ENCODE measurements around the gene ZBTB17.
"Not testable (repeated sequence)": the region's sequence is repeated elsewhere in the genome, so short reads cannot be mapped to it uniquely, and the experiment has no call there.

Gene ZBTB17

GRCh38 chr1:15975805-15976680 lies at the start of gene ZBTB17:
ZBTB17 (minus strand) TSS chr1:15976101; CDS start chr1:15948495, 27,606 bp downstream.
- H3K9ac ChIP-seq (ENCODE audit: low read depth, low read length), result peak within 1 kb of the TSS; percentile 66
- no peaks in the 10 kb centered on the region for H3K9me3 ChIP-seq (ENCODE audit: control insufficient read depth, insufficient read depth, low read length)
- H3K4me1 ChIP-seq (ENCODE audit: insufficient read depth, low read length), result 0 out of 2 replicates have a peak, but pooled peaks cover 4% of the 10 kb centered on the region
- H3K36me3 ChIP-seq (ENCODE audit: insufficient read depth, low read length), result no peaks in the 10 kb centered on the region

GRCh38 chr1:16023050-16023653 lies 47.3 kb upstream of the ZBTB17 start:
- no peak overlapping the region for H3K9ac ChIP-seq (ENCODE audit: low read depth, low read length)
- peaks cover 18% of the 10 kb centered on the region; the same call in 1 of the 2 replicates for H3K4me1 ChIP-seq (ENCODE audit: insufficient read depth, low read length)
- H3K9me3 ChIP-seq (ENCODE audit: control insufficient read depth, insufficient read depth, low read length), result no peaks in the 10 kb centered on the region
- no peaks in the 10 kb centered on the region for H3K36me3 ChIP-seq (ENCODE audit: insufficient read depth, low read length)

- no peaks in the 10 kb centered on the region for H3K9me3 ChIP-seq (ENCODE audit: control insufficient read depth, insufficient read depth, low read length)
- H3K4me1 ChIP-seq (ENCODE audit: insufficient read depth, low read length), result peaks cover 25% of the 10 kb centered on the region; the same call in 1 of the 2 replicates
- H3K36me3 ChIP-seq (ENCODE audit: insufficient read depth, low read length), result no peaks in the 10 kb centered on the region
- H3K9ac ChIP-seq (ENCODE audit: low read depth, low read length), result no peak overlapping the region
Observed at GRCh38 chr1:16022393-16022792, 46.5 kb upstream of the ZBTB17 start.

GRCh38 chr1:16021681-16022080 lies 45.8 kb upstream of the ZBTB17 start, which contains the start of gene CLCNKA:
CLCNKA (plus strand) TSS chr1:16022036; CDS start chr1:16022620, 584 bp downstream.
- Histone ChIP-seq H3K9me3 (ENCODE audit: control insufficient read depth, insufficient read depth, low read length) (no peaks in the 10 kb centered on the region), H3K36me3 (ENCODE audit: insufficient read depth, low read length) (no peaks in the 10 kb centered on the region), H3K4me1 (ENCODE audit: insufficient read depth, low read length) (peaks cover 27% of the 10 kb centered on the region; the same call in 1 of the 2 replicates), H3K9ac (ENCODE audit: low read depth, low read length) (no peak within 1 kb of the TSS)

GRCh38 chr1:16020878-16021277 lies 45.0 kb upstream of the ZBTB17 start:
- H3K4me1 ChIP-seq (ENCODE audit: insufficient read depth, low read length), result peaks cover 27% of the 10 kb centered on the region; the same call in 1 of the 2 replicates
- H3K9me3 ChIP-seq (ENCODE audit: control insufficient read depth, insufficient read depth, low read length); H3K36me3 ChIP-seq (ENCODE audit: insufficient read depth, low read length); H3K9ac ChIP-seq (ENCODE audit: low read depth, low read length): not testable (repeated sequence)

GRCh38 chr1:16020325-16020724 lies 44.4 kb upstream of the ZBTB17 start:
- H3K36me3 ChIP-seq (ENCODE audit: insufficient read depth, low read length), result no peaks in the 10 kb centered on the region
- H3K9ac ChIP-seq (ENCODE audit: low read depth, low read length), result no peak overlapping the region
- H3K4me1 ChIP-seq (ENCODE audit: insufficient read depth, low read length), result peaks cover 27% of the 10 kb centered on the region; the same call in 1 of the 2 replicates
- no peaks in the 10 kb centered on the region for H3K9me3 ChIP-seq (ENCODE audit: control insufficient read depth, insufficient read depth, low read length)

- peaks cover 27% of the 10 kb centered on the region; the same call in 1 of the 2 replicates for H3K4me1 ChIP-seq (ENCODE audit: insufficient read depth, low read length)
- no peaks in the 10 kb centered on the region for H3K9me3 ChIP-seq (ENCODE audit: control insufficient read depth, insufficient read depth, low read length)
- no peak overlapping the region for H3K9ac ChIP-seq (ENCODE audit: low read depth, low read length)
- no peaks in the 10 kb centered on the region for H3K36me3 ChIP-seq (ENCODE audit: insufficient read depth, low read length)
Observed at GRCh38 chr1:16019644-16020277, 43.9 kb upstream of the ZBTB17 start.

GRCh38 chr1:16018749-16019643 lies 43.1 kb upstream of the ZBTB17 start:
- no peak overlapping the region for H3K9ac ChIP-seq (ENCODE audit: low read depth, low read length)
- H3K9me3 ChIP-seq (ENCODE audit: control insufficient read depth, insufficient read depth, low read length), result no peaks in the 10 kb centered on the region
- no peaks in the 10 kb centered on the region for H3K36me3 ChIP-seq (ENCODE audit: insufficient read depth, low read length)
- peaks cover 33% of the 10 kb centered on the region for H3K4me1 ChIP-seq (ENCODE audit: insufficient read depth, low read length)

GRCh38 chr1:16018308-16018707 lies 42.4 kb upstream of the ZBTB17 start:
- H3K9ac ChIP-seq (ENCODE audit: low read depth, low read length), result no peak overlapping the region
- H3K4me1 ChIP-seq (ENCODE audit: insufficient read depth, low read length), result peaks cover 39% of the 10 kb centered on the region
- no peaks in the 10 kb centered on the region for H3K9me3 ChIP-seq (ENCODE audit: control insufficient read depth, insufficient read depth, low read length)
- no peaks in the 10 kb centered on the region for H3K36me3 ChIP-seq (ENCODE audit: insufficient read depth, low read length)

GRCh38 chr1:16017461-16018303 lies 41.8 kb upstream of the ZBTB17 start, which contains the start of gene HSPB7:
HSPB7 (minus strand) TSS chr1:16018043; CDS start chr1:16017963, 80 bp downstream.
- Histone ChIP-seq H3K9ac (ENCODE audit: low read depth, low read length) (no peak within 1 kb of the TSS), H3K36me3 (ENCODE audit: insufficient read depth, low read length) (no peaks in the 10 kb centered on the region), H3K4me1 (ENCODE audit: insufficient read depth, low read length) (peaks cover 39% of the 10 kb centered on the region), H3K9me3 (ENCODE audit: control insufficient read depth, insufficient read depth, low read length) (no peaks in the 10 kb centered on the region)

- H3K9me3 ChIP-seq (ENCODE audit: control insufficient read depth, insufficient read depth, low read length), result no peaks in the 10 kb centered on the region
- no peak overlapping the region for H3K9ac ChIP-seq (ENCODE audit: low read depth, low read length)
- no peaks in the 10 kb centered on the region for H3K36me3 ChIP-seq (ENCODE audit: insufficient read depth, low read length)
- peaks cover 39% of the 10 kb centered on the region for H3K4me1 ChIP-seq (ENCODE audit: insufficient read depth, low read length)
Observed at GRCh38 chr1:16017076-16017460, 41.2 kb upstream of the ZBTB17 start.

GRCh38 chr1:16015960-16016901 lies 40.3 kb upstream of the ZBTB17 start:
- Histone ChIP-seq H3K4me1 (ENCODE audit: insufficient read depth, low read length) (peaks cover 39% of the 10 kb centered on the region), H3K9ac (ENCODE audit: low read depth, low read length) (no peak overlapping the region), H3K36me3 (ENCODE audit: insufficient read depth, low read length) (no peaks in the 10 kb centered on the region), H3K9me3 (ENCODE audit: control insufficient read depth, insufficient read depth, low read length) (no peaks in the 10 kb centered on the region)
